ENCODE measurements around the gene PDE3A. TPM values are rescaled to one million over a fixed set of nuclear protein-coding genes. Genes with fewer than 3 reads are reported as not detected.
A peak's percentile ranks its signal among the peaks of the same experiment; 100 is the strongest.

The PDE3A gene
- total and polyA plus RNA-seq, 10 of the 15 experiments (the other 5 are each of a cell fraction or from before 2014, with no cell fraction given) = 0.01 to 2.6 (median 1.5) TPM

DNA sequence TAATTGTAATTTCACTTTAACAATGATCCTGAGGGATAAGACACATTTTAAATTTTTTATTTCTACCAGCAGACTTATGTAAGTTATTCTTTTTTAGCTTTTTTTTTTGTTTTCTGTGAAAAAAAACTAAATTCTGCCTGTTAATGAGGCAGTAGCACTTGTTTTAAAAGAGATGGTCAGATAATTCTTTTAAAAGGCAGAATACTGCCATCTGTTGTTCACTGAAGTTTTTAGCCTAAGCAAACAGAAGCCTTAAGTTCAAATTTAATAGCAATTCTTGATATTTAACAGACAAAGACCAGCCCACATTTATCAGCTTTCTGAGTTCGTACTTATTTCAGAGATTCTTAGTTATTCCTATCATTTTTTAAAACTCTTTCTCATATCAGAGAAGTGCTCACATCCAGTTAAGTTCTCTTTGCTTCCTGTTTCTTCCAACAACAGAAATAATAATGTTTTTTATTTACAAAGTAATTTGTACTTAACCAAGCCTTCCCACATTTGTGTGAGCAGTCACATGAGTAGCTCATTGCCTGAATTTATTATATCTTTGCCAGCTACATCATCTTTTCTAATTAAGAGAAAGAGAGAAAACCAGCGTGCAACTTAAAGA lies 233.4 kb downstream of the PDE3A start:
- FAIRE-seq = no peak
- H2AFZ ChIP-seq (ENCODE audit: control insufficient read depth, low read depth, low read length) = no peak overlapping the region
- RAD21 ChIA-PET (ENCODE audit: unreplicated experiment) = interaction anchor here (1.0 kb wide), 1 partner anchor 686 kb away, joined by 3 read pairs; no protein-coding TSS in a partner anchor
- WGBS (ENCODE audit: insufficient coverage, insufficient replicate concordance, low lambda C conversion rate, missing lambda C conversion rate) = 0% methylated on average over 2 of the region's 2 CpGs
- no peaks in the 10 kb centered on the region for H3K4me1 ChIP-seq (ENCODE audit: control insufficient read depth, insufficient read depth, low read length)
- CTCF ChIA-PET = interaction anchor here (1.2 to 1.7 kb wide), 3 partner anchors 46 to 139 kb away, joined by 4 to 5 read pairs (median 4); no protein-coding TSS in a partner anchor
- no peak overlapping the region for H3K9ac ChIP-seq (ENCODE audit: control insufficient read depth, insufficient read depth, low read length)
- POLR2A ChIA-PET = no interaction called here
- H3K4me3 ChIP-seq = no peak overlapping the region
- SMC1A ChIA-PET (ENCODE audit: uncharacterized antibody, unreplicated experiment) = interaction anchor here (0.6 to 1.2 kb wide), 3 partner anchors 30 to 501 kb away, joined by 3 to 4 read pairs (median 3); no protein-coding TSS in a partner anchor
- H3K27me3 ChIP-seq (replicated peaks in 1 of 2; ENCODE audit: control insufficient read depth in 2 of 2, insufficient read depth in 2 of 2, low read length in 1 of 2) = no peaks in the 10 kb centered on the region
- in situ Hi-C loops (cut with MboI) (no loop called here), intact Hi-C loops (cut with micrococcal nuclease; ENCODE audit: unreplicated experiment) (loop anchor here (2.0 to 5.0 kb wide), 3 partner anchors 137 to 844 kb away; no protein-coding TSS in a partner anchor)
- no peaks in the 10 kb centered on the region for H3K79me2 ChIP-seq (ENCODE audit: control insufficient read depth, insufficient read depth, low read length)
- TF ChIP-seq, protein P1, sequence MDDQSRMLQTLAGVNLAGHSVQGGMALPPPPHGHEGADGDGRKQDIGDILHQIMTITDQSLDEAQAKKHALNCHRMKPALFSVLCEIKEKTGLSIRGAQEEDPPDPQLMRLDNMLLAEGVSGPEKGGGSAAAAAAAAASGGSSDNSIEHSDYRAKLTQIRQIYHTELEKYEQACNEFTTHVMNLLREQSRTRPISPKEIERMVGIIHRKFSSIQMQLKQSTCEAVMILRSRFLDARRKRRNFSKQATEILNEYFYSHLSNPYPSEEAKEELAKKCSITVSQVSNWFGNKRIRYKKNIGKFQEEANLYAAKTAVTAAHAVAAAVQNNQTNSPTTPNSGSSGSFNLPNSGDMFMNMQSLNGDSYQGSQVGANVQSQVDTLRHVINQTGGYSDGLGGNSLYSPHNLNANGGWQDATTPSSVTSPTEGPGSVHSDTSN (IDR thresholded peaks at IDR 0.05; ENCODE audit: insufficient replicate concordance, low read depth, low read length) = no peak
- no peak for TF ChIP-seq CREM (IDR thresholded peaks at IDR 0.05; ENCODE audit: low read depth)
- TF ChIP-seq BRCA1 (IDR thresholded peaks at IDR 0.05; ENCODE audit: low read depth, low read length) = no peak
- no peak for TF ChIP-seq POLR2AphosphoS2 (IDR thresholded peaks at IDR 0.05; ENCODE audit: low read depth, low read length)
- TF ChIP-seq SMAD1 (IDR thresholded peaks at IDR 0.05; ENCODE audit: low read depth, partially characterized antibody) = no peak
- no peak for TF ChIP-seq ZNF207 (IDR thresholded peaks at IDR 0.05; ENCODE audit: borderline replicate concordance)
- no peak for TF ChIP-seq BCL11A (IDR thresholded peaks at IDR 0.05; ENCODE audit: low read depth, low read length)
- TF ChIP-seq RAD21 (IDR thresholded peaks at IDR 0.05; ENCODE audit: insufficient read depth, low read depth, low read length) = peak; percentile 32; the same call in 1 of the 2 replicates
- TF ChIP-seq, protein P2, sequence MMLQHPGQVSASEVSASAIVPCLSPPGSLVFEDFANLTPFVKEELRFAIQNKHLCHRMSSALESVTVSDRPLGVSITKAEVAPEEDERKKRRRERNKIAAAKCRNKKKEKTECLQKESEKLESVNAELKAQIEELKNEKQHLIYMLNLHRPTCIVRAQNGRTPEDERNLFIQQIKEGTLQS (IDR thresholded peaks at IDR 0.05; ENCODE audit: borderline replicate concordance, extremely low read depth, low read depth, low read length) = no peak
- TF ChIP-seq, protein P3, sequence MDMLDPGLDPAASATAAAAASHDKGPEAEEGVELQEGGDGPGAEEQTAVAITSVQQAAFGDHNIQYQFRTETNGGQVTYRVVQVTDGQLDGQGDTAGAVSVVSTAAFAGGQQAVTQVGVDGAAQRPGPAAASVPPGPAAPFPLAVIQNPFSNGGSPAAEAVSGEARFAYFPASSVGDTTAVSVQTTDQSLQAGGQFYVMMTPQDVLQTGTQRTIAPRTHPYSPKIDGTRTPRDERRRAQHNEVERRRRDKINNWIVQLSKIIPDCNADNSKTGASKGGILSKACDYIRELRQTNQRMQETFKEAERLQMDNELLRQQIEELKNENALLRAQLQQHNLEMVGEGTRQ (IDR thresholded peaks at IDR 0.05; ENCODE audit: borderline replicate concordance, low read depth, low read length) = no peak
- TF ChIP-seq, protein P4, sequence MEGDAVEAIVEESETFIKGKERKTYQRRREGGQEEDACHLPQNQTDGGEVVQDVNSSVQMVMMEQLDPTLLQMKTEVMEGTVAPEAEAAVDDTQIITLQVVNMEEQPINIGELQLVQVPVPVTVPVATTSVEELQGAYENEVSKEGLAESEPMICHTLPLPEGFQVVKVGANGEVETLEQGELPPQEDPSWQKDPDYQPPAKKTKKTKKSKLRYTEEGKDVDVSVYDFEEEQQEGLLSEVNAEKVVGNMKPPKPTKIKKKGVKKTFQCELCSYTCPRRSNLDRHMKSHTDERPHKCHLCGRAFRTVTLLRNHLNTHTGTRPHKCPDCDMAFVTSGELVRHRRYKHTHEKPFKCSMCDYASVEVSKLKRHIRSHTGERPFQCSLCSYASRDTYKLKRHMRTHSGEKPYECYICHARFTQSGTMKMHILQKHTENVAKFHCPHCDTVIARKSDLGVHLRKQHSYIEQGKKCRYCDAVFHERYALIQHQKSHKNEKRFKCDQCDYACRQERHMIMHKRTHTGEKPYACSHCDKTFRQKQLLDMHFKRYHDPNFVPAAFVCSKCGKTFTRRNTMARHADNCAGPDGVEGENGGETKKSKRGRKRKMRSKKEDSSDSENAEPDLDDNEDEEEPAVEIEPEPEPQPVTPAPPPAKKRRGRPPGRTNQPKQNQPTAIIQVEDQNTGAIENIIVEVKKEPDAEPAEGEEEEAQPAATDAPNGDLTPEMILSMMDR (IDR thresholded peaks at IDR 0.05 in 2 of 3, conservative IDR thresholded peaks at IDR 0.05 in 1 of 3; ENCODE audit: control insufficient read depth in 2 of 3, extremely low read depth in 1 of 3, insufficient read depth in 1 of 3, low read depth in 3 of 3, low read length in 3 of 3) = peak in 1 of 3 experiments; percentile 41; a peak in 1 of 6 replicates
- no peak for TF ChIP-seq DPF2 (IDR thresholded peaks at IDR 0.05)
- 0 out of 2 replicates have a peak, but pooled peaks have one; percentile 12 for TF ChIP-seq SMC3 (IDR thresholded peaks at IDR 0.05; ENCODE audit: borderline replicate concordance, low read length)
- TF ChIP-seq SMAD5 (IDR thresholded peaks at IDR 0.05; ENCODE audit: low read depth) = no peak
- TF ChIP-seq HDAC2 (IDR thresholded peaks at IDR 0.05) = no peak
- H3K36me3 ChIP-seq (ENCODE audit: control insufficient read depth in 2 of 2, insufficient read depth in 2 of 2, low read length in 1 of 2) = no peaks in the 10 kb centered on the region
- H3K27ac ChIP-seq (ENCODE audit: control insufficient read depth, insufficient read depth) = no peak overlapping the region
- BruUV-seq (replicated peaks) = no TSS peak
- H3K9me3 ChIP-seq (replicated peaks; ENCODE audit: control insufficient read depth, insufficient read depth, low read length) = no peaks in the 10 kb centered on the region
- H3K4me2 ChIP-seq (ENCODE audit: control insufficient read depth, insufficient read depth) = no peak overlapping the region
- no peak for DNase-seq (ENCODE audit: low read depth, low spot score)
- no peak for ATAC-seq
- no peaks in the 10 kb centered on the region for H4K20me1 ChIP-seq (ENCODE audit: control insufficient read depth, insufficient read depth)
